Astrocyte of the hippocampus (primary cell): ENCODE results near the gene INSIG2.

Source experiments
- DNase-seq: peaks from one replicate; pipeline ENCODE4 v3.0.0; 2011; ENCODE audit warnings: low read depth, low spot score

INSIG2 gene

GRCh38 chr2:118088051-118089024 lies at the start of gene INSIG2:
INSIG2 (plus strand) TSS chr2:118088471; CDS start chr2:118096557, 8,086 bp downstream.
- DNase-seq, result peak; percentile 98

DNA sequence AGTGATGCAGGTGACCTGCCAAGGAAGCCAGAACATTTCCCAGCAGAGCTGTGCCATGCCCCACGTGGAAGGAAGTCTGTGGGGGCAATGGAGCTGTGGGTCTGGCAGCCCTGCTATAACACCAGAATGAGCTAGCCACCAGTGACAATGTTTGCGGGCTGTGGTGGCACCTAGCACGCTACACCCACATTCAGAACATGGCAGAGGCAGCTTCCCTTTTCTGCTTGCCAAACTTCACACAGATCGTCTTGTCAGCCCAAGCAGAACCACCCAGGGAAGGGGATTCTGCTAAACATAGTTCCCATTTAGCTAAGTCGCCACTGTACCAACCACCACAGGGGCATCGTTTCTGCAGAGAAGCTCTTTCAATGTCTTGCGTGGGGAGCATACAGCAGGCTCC lies 47.4 kb upstream of the INSIG2 start:
- no peak for DNase-seq

GRCh38 chr2:118044103-118044716 lies 44.1 kb upstream of the INSIG2 start:
- DNase-seq, result no peak

DNA sequence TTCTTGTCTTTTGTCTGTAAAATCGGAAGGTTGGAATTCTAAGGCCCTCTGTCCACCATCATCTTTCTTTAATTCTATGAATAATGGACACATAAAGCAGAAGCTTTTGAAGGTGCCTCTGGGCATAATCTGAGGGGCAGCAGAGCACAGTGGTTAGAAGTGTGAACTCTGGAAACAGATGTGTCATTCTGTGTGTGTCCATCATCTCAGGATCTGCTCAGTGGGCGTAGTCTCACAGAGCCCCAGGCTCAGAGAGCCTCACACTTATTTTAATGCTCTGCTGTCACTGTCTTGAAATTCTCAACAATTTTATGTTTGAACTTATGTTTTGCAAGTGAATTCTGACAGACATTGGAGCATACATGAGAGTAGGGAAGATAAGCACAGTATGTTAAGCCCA lies 43.4 kb upstream of the INSIG2 start:
- DNase-seq, result no peak

GRCh38 chr2:118045286-118045685 lies 43.0 kb upstream of the INSIG2 start:
- DNase-seq, result no peak

- peak; percentile 55 for DNase-seq
These were observed 41.5 kb upstream of the INSIG2 start for GRCh38 chr2:118046634-118047210.

DNA sequence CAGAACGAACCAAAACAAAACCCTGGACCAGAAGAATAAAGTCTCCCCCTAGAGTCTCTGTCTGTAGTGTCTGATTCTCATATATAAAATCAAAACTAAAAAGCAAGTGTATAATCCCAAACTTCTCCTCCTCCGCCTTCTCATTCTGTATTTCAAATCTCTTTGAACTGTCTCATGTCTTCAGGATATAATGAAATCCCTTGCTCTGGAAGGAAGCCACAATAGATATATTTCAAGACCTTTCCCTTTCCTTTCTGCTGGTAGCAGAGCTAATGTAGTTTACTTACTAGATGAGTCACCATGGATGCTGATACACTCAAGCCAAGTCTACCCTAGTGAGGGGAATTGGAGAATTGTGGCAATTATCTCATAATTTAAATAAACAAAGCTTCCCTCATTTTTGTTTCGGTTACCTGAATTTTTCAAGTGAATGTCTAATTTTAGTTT lies 40.9 kb upstream of the INSIG2 start:
- DNase-seq, result peak; percentile 53

GRCh38 chr2:118048401-118048800 lies 39.9 kb upstream of the INSIG2 start:
- DNase-seq, result no peak

DNA sequence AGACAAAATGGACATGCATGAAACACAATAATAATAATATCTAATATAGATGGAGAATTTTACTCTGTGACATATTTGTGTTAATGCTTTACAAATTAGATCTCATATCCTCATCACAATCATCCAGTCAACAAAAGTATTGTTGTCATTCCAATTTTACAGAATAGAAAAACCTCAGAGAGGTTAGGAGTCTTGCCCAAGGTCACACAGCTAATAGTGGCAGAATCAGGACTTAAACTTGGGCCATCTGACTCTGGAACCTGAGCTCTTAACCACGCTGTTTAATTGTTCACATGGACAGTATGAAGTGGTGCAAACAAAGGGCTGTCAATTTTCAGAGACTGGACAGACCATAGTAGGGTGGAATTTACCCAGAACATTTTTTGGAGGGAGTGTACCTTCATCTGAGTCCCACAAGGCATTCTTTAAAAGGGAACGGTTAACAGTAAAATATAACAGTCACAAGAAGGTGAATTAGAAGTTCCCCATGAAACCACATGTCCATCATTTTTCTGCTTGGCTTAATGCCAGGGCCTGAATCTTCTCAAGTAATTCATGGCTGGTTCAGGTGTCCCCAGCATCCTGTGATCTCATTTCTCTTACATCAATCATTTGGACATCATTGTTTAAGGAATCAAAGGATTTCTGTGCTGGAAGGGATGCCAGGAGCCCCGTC lies 39.0 kb upstream of the INSIG2 start:
- peak; percentile 14 for DNase-seq

- no peak for DNase-seq
These were observed 38.5 kb upstream of the INSIG2 start for GRCh38 chr2:118049816-118050140.

GRCh38 chr2:118050386-118050785 lies 37.9 kb upstream of the INSIG2 start:
- no peak for DNase-seq

DNA sequence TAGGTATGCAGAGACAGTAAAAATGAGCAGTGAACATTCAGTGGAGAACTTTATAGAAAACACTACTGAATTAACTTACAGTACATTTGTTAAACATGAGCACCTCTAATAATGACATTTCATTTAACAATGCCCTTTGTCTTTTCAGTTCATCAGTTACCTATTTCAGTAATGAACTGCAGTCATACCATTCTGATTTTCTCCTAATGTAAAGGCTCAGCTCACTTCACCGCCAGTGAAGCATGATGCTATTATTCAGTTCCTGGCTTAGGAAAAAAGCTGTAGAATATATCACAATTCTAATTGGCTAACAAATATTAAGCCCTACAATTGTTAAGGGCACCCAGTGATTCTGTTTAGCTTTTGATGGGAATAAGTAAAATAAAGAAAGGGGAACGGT lies 37.3 kb upstream of the INSIG2 start:
- no peak for DNase-seq

GRCh38 chr2:118051826-118052358 lies 36.4 kb upstream of the INSIG2 start:
- DNase-seq, result no peak

DNA sequence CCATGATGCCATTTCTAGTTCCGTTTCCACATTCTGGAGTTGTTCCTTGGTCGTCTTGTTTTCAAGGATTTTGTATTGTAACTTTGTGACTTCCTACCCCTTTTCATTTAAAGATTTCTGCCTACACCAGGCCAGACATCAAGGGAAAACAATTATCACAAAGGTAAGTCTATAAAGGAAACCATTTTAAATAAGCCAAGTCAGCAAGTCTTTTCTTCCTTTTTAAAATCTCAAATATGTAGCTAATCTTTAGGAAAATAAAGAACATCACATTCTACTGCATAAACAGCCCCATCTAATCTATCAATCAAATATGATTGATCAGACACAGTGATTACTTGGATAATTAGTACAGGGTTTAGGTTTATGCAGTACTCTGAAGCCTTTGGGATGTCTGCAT lies 35.8 kb upstream of the INSIG2 start:
- no peak for DNase-seq

- no peak for DNase-seq
These were observed 34.6 kb upstream of the INSIG2 start for GRCh38 chr2:118053681-118054080.

GRCh38 chr2:118054213-118055008 lies 33.9 kb upstream of the INSIG2 start:
- no peak for DNase-seq

DNA sequence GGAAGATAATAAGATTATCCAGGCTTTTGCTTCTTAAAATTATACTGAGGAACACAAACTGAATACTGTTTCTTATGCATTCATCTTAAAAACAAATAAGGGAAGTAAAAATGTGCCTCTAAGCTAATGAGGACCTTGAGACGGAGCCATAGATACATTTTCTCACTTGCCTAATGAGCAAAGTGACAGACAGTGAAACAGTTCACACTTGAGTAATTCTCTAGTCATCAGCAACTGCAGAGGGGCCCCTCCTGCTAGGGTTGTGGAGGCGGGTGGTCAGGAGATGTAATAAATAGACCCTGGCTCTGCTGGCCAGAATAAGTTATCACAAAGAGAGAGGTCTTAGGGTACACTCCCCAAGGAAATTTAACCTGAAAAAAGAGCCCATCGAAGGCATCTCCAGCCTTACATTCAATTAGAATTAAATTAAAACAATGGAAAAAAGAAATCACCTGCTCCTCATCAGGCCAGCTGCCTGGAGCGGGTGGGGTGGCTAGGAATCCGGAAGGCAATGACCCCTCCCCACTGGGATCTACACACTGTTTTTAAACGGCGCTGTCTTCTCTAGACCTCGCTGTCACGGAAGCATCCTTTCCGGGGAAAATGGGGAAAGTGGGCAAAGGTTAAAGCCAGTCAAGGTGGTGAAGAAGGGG lies 32.6 kb upstream of the INSIG2 start:
- no peak for DNase-seq

DNA sequence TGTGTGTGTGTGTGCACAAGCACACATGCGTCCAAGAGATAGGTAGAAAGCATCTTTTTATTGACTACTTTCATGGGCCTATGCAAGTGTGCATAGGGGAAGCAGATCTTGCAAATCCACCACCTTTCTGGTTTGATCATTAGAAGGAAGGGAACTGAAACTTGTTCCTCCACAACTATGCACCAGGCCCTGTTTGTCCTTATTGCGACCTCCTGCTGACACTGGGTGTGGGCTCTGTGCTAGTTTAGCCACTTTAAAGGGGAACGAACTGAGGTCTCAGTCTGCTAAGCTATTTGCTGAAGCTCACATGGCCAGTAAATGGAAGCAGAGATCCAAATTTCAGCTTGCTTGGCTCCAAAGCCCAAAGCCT lies 32.1 kb upstream of the INSIG2 start:
- DNase-seq, result no peak

DNA sequence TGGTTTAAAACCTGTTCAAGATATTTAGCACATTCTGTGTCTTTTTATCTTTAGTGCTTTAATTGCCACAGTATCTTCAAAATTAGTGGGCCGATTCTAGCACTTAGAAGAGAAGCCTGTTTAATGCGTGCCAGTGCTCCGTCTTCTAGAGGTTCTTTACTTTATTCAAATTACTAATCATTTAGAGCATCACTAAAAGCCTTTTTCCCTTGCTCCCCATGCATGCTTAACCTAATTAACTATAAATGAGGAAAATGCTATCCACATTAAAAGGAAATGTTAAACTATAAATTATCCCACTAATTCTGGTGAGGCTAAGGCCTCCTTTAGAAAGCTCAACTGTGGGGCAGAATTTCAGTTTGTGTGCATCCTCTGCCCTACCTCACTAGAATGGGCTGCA lies 31.5 kb upstream of the INSIG2 start:
- DNase-seq, result no peak

GRCh38 chr2:118058951-118059350 lies 29.3 kb upstream of the INSIG2 start:
- peak; percentile 74 for DNase-seq
